Breast epithelium (tissue), 4 donors: ENCODE results near the gene FUT8. TPM values are rescaled to one million over a fixed set of nuclear protein-coding genes. Genes with fewer than 3 reads are reported as not detected.

Experiments
- DNase-seq, 2 donors: peaks; one replicate each; pipeline ENCODE4 v3.0.0-alpha.2; 2019; ENCODE audit warnings: low spot score in 2 of 2
- H3K27ac ChIP-seq, 2 donors: fragments of 200-600 bp; sonication (generic) in 1 of 2; one replicate each; pipeline ENCODE4 v1.5.1; 2016 to 2019; ENCODE audit warnings: mild to moderate bottlenecking in 1 of 2
- H3K27me3 ChIP-seq, 2 donors: fragments of 200-600 bp; sonication (generic) in 1 of 2; one replicate each; pipeline versions ENCODE4 v1.5.1 to v1.6.0; 2017 to 2019; ENCODE audit warnings: control low read depth in 1 of 2, mild to moderate bottlenecking in 1 of 2
- H3K36me3 ChIP-seq: fragments of 200-600 bp; one replicate; pipeline ENCODE4 v1.5.1; 2019
- H3K4me1 ChIP-seq, 2 donors: fragments of 200-600 bp; sonication (generic); one replicate each; pipeline ENCODE4 v1.5.1; 2016 to 2019; ENCODE audit warnings: control low read depth in 1 of 2
- H3K4me3 ChIP-seq, 3 donors: fragments of 200-600 bp; sonication (generic); 1 replicate in 2 of 3; 2 replicates in 1 of 3; pipeline ENCODE4 v1.5.1; 2016 to 2019; ENCODE audit warnings: mild to moderate bottlenecking in 3 of 3, moderate library complexity in 2 of 3
- H3K9me3 ChIP-seq, 2 donors: fragments of 200-600 bp; sonication (generic) in 1 of 2; one replicate each; pipeline ENCODE4 v1.5.1; 2016 to 2019; ENCODE audit warnings: control low read depth in 1 of 2
- POLR2A ChIP-seq: fragments of 450-650 bp; IDR thresholded peaks from one replicate; pipeline ENCODE4 v1.6.1; 2016; ENCODE audit warnings: antibody characterized with exemption, mild to moderate bottlenecking, moderate library complexity
- POLR2AphosphoS5 ChIP-seq, 3 donors: sonication (generic); formaldehyde crosslinking; IDR thresholded peaks; one replicate each; pipeline ENCODE4 v1.6.1; 2017; ENCODE audit warnings: antibody characterized with exemption in 3 of 3
- intact Hi-C: fragments of 100-400 bp; cut with DNase I; formaldehyde crosslinking; loops from one replicate; pipeline ENCODE4 v1.15.1; 2023; ENCODE audit warnings: low total_unique reads
- total RNA-seq, 3 donors: library from RNA; depleted of rRNA; stranded (reverse); fragments of >200 nt; gene quantifications; one replicate each; pipeline ENCODE4 v1.1.0, GENCODE V29; 2016
- TF ChIP-seq, protein P1 (sequence below), 3 donors: fragments of 450-650 bp; IDR thresholded peaks; one replicate each; pipeline ENCODE4 v1.5.1; 2016 to 2017; ENCODE audit warnings: antibody characterized with exemption in 3 of 3, mild to moderate bottlenecking in 3 of 3, moderate library complexity in 3 of 3

FUT8 gene
- total RNA-seq, 3 donors from 2014 or later = 36.3 to 69.1 (median 47.2) TPM

GRCh38 chr14:65560340-65561027 lies 148.0 kb downstream of the FUT8 start:
- no peak for DNase-seq
- H3K4me1 ChIP-seq = no peaks in the 10 kb centered on the region
- TF ChIP-seq, protein P1, sequence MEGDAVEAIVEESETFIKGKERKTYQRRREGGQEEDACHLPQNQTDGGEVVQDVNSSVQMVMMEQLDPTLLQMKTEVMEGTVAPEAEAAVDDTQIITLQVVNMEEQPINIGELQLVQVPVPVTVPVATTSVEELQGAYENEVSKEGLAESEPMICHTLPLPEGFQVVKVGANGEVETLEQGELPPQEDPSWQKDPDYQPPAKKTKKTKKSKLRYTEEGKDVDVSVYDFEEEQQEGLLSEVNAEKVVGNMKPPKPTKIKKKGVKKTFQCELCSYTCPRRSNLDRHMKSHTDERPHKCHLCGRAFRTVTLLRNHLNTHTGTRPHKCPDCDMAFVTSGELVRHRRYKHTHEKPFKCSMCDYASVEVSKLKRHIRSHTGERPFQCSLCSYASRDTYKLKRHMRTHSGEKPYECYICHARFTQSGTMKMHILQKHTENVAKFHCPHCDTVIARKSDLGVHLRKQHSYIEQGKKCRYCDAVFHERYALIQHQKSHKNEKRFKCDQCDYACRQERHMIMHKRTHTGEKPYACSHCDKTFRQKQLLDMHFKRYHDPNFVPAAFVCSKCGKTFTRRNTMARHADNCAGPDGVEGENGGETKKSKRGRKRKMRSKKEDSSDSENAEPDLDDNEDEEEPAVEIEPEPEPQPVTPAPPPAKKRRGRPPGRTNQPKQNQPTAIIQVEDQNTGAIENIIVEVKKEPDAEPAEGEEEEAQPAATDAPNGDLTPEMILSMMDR (IDR thresholded peaks at IDR 0.05) = no peak
- TF ChIP-seq POLR2AphosphoS5 (IDR thresholded peaks at IDR 0.05) = no peak
- TF ChIP-seq POLR2A = no peak
- no peaks in the 10 kb centered on the region for H3K27me3 ChIP-seq
- H3K4me3 ChIP-seq = no peak overlapping the region
- no peak overlapping the region for H3K27ac ChIP-seq
- intact Hi-C loops = no loop called here
- no peaks in the 10 kb centered on the region for H3K36me3 ChIP-seq
- H3K9me3 ChIP-seq = no peaks in the 10 kb centered on the region

- H3K36me3 ChIP-seq = no peaks in the 10 kb centered on the region
Measured at GRCh38 chr14:65564370-65564769, 151.8 kb downstream of the FUT8 start.

DNA sequence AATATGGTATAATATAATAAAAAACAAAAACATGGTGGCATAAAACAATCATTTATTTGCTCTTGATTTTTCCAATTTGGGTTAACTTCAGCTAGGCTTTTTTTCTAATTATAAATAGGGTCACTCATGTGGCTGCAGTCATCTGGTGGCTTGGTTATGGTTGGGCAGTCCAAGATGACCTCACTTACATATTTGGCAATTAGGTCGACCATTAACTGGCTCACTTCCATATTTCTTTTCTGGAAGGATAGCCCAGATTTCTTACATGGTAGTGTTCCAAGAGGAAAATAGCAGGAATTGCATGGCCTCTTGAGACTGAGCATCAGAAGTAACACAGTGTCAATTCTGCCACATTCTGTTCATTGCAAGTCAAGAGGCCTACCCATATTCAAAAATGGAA lies 153.4 kb downstream of the FUT8 start:
- no peaks in the 10 kb centered on the region for H3K27me3 ChIP-seq
- H3K27ac ChIP-seq = no peak overlapping the region
- DNase-seq = no peak
- no peaks in the 10 kb centered on the region for H3K4me1 ChIP-seq
- intact Hi-C loops = no loop called here
- TF ChIP-seq POLR2AphosphoS5 (IDR thresholded peaks at IDR 0.05) (no peak), POLR2A (no peak)
- TF ChIP-seq, protein P1 (IDR thresholded peaks at IDR 0.05) = no peak
- H3K36me3 ChIP-seq = no peaks in the 10 kb centered on the region
- no peaks in the 10 kb centered on the region for H3K9me3 ChIP-seq
- H3K4me3 ChIP-seq = no peak overlapping the region

More at GRCh38 chr14:65564370-65564769, 151.8 kb downstream of the FUT8 start:
- intact Hi-C loops = no loop called here
- no peaks in the 10 kb centered on the region for H3K27me3 ChIP-seq
- no peaks in the 10 kb centered on the region for H3K9me3 ChIP-seq
- no peak for DNase-seq
- no peak overlapping the region for H3K4me3 ChIP-seq
- no peaks in the 10 kb centered on the region for H3K4me1 ChIP-seq
- no peak overlapping the region for H3K27ac ChIP-seq
- TF ChIP-seq POLR2AphosphoS5 (IDR thresholded peaks at IDR 0.05) (no peak), POLR2A (no peak)
- TF ChIP-seq, protein P1 (IDR thresholded peaks at IDR 0.05) = no peak

DNA sequence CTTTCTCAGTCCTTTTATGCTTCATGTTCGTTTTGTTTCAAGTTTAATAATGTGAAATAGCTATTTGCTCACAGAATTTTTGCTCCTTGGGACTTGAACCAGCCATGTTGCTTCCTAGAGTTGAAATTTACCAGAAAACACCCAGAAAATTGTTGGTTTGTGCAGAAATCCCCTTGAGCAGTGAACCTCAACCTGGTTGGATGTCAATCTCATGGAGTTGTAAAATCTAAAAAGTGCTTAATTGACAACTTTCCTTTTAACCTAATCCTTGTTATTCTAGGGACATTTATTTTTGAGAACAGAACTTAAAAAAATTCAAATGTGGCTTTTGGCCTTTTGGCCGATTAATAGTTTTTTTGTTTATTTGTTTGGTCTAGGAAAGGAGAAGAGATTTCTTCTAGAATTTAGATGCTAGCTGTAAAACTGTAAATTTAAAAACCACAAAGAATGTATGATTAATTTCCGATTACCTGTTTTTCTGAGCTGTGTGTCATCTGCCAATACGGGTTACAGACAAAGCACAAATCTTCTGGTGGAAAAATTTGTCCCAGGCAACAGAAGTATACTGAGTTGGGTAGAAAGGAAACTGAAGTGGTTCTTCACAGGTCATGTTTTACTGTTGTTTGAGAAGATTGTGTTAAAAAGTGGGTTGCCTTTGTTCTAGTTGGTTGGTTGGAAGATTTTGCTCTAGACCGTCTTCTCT lies 154.4 kb downstream of the FUT8 start:
- H3K27ac ChIP-seq = no peak overlapping the region
- H3K36me3 ChIP-seq = no peaks in the 10 kb centered on the region
- no peaks in the 10 kb centered on the region for H3K9me3 ChIP-seq
- no peaks in the 10 kb centered on the region for H3K4me1 ChIP-seq
- H3K27me3 ChIP-seq = no peaks in the 10 kb centered on the region
- TF ChIP-seq POLR2A (no peak), POLR2AphosphoS5 (IDR thresholded peaks at IDR 0.05) (no peak)
- TF ChIP-seq, protein P1 (IDR thresholded peaks at IDR 0.05) = no peak
- H3K4me3 ChIP-seq = no peak overlapping the region
- intact Hi-C loops = no loop called here
- no peak for DNase-seq

GRCh38 chr14:65574611-65575010 lies 162.1 kb downstream of the FUT8 start:
- Histone ChIP-seq H3K27me3 (no peaks in the 10 kb centered on the region), H3K4me3 (no peak overlapping the region), H3K9me3 (no peaks in the 10 kb centered on the region), H3K36me3 (no peaks in the 10 kb centered on the region), H3K27ac (no peak overlapping the region), H3K4me1 (no peaks in the 10 kb centered on the region)
- TF ChIP-seq POLR2A (no peak), POLR2AphosphoS5 (IDR thresholded peaks at IDR 0.05) (no peak)
- TF ChIP-seq, protein P1 (IDR thresholded peaks at IDR 0.05) = no peak
- intact Hi-C loops = no loop called here
- no peak for DNase-seq
